Stimulated activated CD8-positive, alpha-beta memory T cell treated with anti-CD3 and anti-CD28 coated beads, Interleukin-4, amount 100 ng/mL, for 4 hours (primary cell): ENCODE results near the gene GSK3A.

Source experiments
- DNase-seq, 2 donors: peaks; one replicate each; pipeline ENCODE4 v3.0.0-alpha.2; 2020; ENCODE audit warnings: low read depth in 2 of 2, low spot score in 1 of 2

GSK3A gene

GRCh38 chr19:42229301-42229854 is 13.0 kb downstream of the GSK3A start:
- DNase-seq, result no peak

GRCh38 chr19:42228641-42229040 is 13.8 kb downstream of the GSK3A start:
- no peak for DNase-seq

GRCh38 chr19:42226886-42227285 is 15.5 kb downstream of the GSK3A start:
- DNase-seq, result no peak

GRCh38 chr19:42225718-42226292 is 16.6 kb downstream of the GSK3A start:
- DNase-seq, result no peak

GRCh38 chr19:42224940-42225717 is 17.3 kb downstream of the GSK3A start:
- no peak for DNase-seq

- no peak for DNase-seq
These were observed 21.7 kb downstream of the GSK3A start for GRCh38 chr19:42220751-42221097.

- DNase-seq, result peak; percentile 89 to 95
These were observed 22.3 kb downstream of the GSK3A start, which contains the start of gene ZNF526 for GRCh38 chr19:42219812-42220750. Gene ZNF526 (plus strand): TSS chr19:42220312. CDS start chr19:42224404, 4,092 bp downstream.

GRCh38 chr19:42217520-42218437 is 24.6 kb downstream of the GSK3A start, which contains the start of gene DEDD2:
Gene DEDD2 (minus strand): TSS chr19:42217677. CDS start chr19:42217007, 670 bp downstream.
- DNase-seq, result peak; percentile 98 to 99

- DNase-seq, result no peak
These were observed 25.5 kb downstream of the GSK3A start for GRCh38 chr19:42216653-42217519.

- no peak for DNase-seq
These were observed 27.5 kb downstream of the GSK3A start for GRCh38 chr19:42214810-42215485.

GRCh38 chr19:42212886-42213285 is 29.5 kb downstream of the GSK3A start:
- no peak for DNase-seq

- no peak for DNase-seq
These were observed 33.8 kb downstream of the GSK3A start for GRCh38 chr19:42208612-42209011.

- DNase-seq, result no peak
These were observed 34.6 kb downstream of the GSK3A start for GRCh38 chr19:42207767-42208271.

GRCh38 chr19:42206871-42207755 is 35.3 kb downstream of the GSK3A start:
- DNase-seq, result no peak

GRCh38 chr19:42204664-42205063 is 37.7 kb downstream of the GSK3A start:
- no peak for DNase-seq

GRCh38 chr19:42203700-42204099 is 38.7 kb downstream of the GSK3A start:
- no peak for DNase-seq

- DNase-seq, result no peak
These were observed 40.0 kb downstream of the GSK3A start for GRCh38 chr19:42202290-42202880.
